Keratinocyte (primary cell): ENCODE results near the gene TIAM2.

Experiments
- CTCF ChIP-seq, 3 experiments: IDR thresholded peaks in 1 of 3; conservative IDR thresholded peaks in 1 of 3; optimal IDR thresholded peaks in 1 of 3; 2 replicates in 2 of 3; 3 replicates in 1 of 3; pipeline versions ENCODE3 to v1.5.1; 2011; ENCODE audit warnings: low read length in 3 of 3, mild to moderate bottlenecking in 3 of 3, moderate library complexity in 2 of 3, control low read depth in 1 of 3, inconsistent platforms in 1 of 3; ENCODE audit not compliant: insufficient read depth in 2 of 3; ENCODE audit errors: extremely low read depth in 1 of 3
- EZH2 ChIP-seq: IDR thresholded peaks from one replicate; pipeline ENCODE4 v1.6.1; 2012; ENCODE audit warnings: inconsistent platforms, mild to moderate bottlenecking, low read length, moderate library complexity

- TF ChIP-seq CTCF (optimal IDR thresholded peaks at IDR 0.05 in 1 of 3, IDR thresholded peaks at IDR 0.05 in 1 of 3, conservative IDR thresholded peaks at IDR 0.05 in 1 of 3; ENCODE audit: extremely low read depth in 1 of 3, insufficient read depth in 2 of 3, low read length in 3 of 3) (no peak), EZH2 (no peak)
These were observed 81.0 kb downstream of the TIAM2 start for GRCh38 chr6:155075930-155076695.
